ENCODE data around the gene TERF2IP.

DNA sequence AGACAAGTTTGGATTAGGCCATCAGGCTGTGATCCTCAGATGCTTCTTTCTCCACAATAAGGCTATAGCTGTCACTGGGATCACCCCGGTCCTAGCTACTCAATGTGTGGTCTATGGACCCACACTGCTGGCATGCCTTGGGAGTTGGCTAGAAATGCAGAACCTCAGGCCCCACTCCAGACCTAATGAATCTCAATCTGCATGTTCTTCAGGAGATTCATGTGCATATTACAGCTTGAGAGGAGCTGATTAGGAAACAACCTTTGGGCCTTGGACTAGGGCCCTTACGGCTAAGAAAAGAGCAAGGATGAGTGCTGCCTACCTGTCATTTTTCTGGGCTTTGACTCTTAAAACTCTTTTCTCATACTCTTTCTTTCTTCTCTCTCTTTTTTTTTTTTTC, 32.0 kb upstream of the TERF2IP start:
- TF ChIP-seq, protein P1, sequence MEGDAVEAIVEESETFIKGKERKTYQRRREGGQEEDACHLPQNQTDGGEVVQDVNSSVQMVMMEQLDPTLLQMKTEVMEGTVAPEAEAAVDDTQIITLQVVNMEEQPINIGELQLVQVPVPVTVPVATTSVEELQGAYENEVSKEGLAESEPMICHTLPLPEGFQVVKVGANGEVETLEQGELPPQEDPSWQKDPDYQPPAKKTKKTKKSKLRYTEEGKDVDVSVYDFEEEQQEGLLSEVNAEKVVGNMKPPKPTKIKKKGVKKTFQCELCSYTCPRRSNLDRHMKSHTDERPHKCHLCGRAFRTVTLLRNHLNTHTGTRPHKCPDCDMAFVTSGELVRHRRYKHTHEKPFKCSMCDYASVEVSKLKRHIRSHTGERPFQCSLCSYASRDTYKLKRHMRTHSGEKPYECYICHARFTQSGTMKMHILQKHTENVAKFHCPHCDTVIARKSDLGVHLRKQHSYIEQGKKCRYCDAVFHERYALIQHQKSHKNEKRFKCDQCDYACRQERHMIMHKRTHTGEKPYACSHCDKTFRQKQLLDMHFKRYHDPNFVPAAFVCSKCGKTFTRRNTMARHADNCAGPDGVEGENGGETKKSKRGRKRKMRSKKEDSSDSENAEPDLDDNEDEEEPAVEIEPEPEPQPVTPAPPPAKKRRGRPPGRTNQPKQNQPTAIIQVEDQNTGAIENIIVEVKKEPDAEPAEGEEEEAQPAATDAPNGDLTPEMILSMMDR (IDR thresholded peaks at IDR 0.05 in 2 of 3, conservative IDR thresholded peaks at IDR 0.05 in 1 of 3; ENCODE audit: insufficient read depth in 2 of 3, low read depth in 1 of 3, low read length in 3 of 3) = no peak
- TF ChIP-seq HDAC3 (IDR thresholded peaks at IDR 0.05; ENCODE audit: borderline replicate concordance, partially characterized antibody) = no peak
- TF ChIP-seq, protein P2, sequence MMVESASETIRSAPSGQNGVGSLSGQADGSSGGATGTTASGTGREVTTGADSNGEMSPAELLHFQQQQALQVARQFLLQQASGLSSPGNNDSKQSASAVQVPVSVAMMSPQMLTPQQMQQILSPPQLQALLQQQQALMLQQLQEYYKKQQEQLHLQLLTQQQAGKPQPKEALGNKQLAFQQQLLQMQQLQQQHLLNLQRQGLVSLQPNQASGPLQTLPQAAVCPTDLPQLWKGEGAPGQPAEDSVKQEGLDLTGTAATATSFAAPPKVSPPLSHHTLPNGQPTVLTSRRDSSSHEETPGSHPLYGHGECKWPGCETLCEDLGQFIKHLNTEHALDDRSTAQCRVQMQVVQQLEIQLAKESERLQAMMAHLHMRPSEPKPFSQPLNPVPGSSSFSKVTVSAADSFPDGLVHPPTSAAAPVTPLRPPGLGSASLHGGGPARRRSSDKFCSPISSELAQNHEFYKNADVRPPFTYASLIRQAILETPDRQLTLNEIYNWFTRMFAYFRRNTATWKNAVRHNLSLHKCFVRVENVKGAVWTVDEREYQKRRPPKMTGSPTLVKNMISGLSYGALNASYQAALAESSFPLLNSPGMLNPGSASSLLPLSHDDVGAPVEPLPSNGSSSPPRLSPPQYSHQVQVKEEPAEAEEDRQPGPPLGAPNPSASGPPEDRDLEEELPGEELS (CRISPR knock-in tag; IDR thresholded peaks at IDR 0.05; ENCODE audit: borderline replicate concordance) = no peak
- no peak for TF ChIP-seq CREB1 (IDR thresholded peaks at IDR 0.05)
- no peak for TF ChIP-seq CREB1 (CRISPR knock-in tag; IDR thresholded peaks at IDR 0.05)
- no peak for TF ChIP-seq YY1 (IDR thresholded peaks at IDR 0.05; ENCODE audit: borderline replicate concordance in 1 of 3, control insufficient read depth in 1 of 3, extremely low read depth in 1 of 3, insufficient read depth in 3 of 3, insufficient read length in 1 of 3, insufficient replicate concordance in 2 of 3, low read depth in 1 of 3, low read length in 2 of 3)

All from K562 (cell line).